GM12878 (cell line): Measurements from ENCODE around the gene TIPIN. TPM values are rescaled to one million over a fixed set of nuclear protein-coding genes. Genes with fewer than 3 reads are reported as not detected.

Experiments
- ATAC-seq: fragments of 200-7000 bp; cut with Tn5 transposase; 3 replicates; pipeline ENCODE4 v1.9.1; 2020; ENCODE audit warnings: mild to moderate bottlenecking, moderate library complexity
- BruUV-seq: library from RNA; stranded (reverse); fragments of 400-500 nt; replicated peaks from 2 replicates; lab custom pipeline; 2021; lab: Mats Ljungman, UMichigan
- CTCF ChIA-PET: fragments of 300-600 bp; sonication (Branson Sonifier 250); formaldehyde crosslinking; extraction: SDS; loops from one replicate; lab custom pipeline; 2021; ENCODE audit warnings: inconsistent platforms; lab: Yijun Ruan, JAX
- POLR2A ChIA-PET: fragments of 350-600 bp; formaldehyde crosslinking; extraction: SDS; loops from one replicate; lab custom pipeline; 2021; ENCODE audit warnings: inconsistent platforms; lab: Charles Lee
- RAD21 ChIA-PET: fragments of 300-600 bp; sonication (Branson Sonifier 250); formaldehyde crosslinking; loops from one replicate; lab custom pipeline; 2023; ENCODE audit warnings: antibody characterized with exemption; ENCODE audit not compliant: unreplicated experiment; lab: Charles Lee
- SMC1A ChIA-PET: fragments of 300-600 bp; sonication (Branson Sonifier 250); formaldehyde crosslinking; loops from one replicate; lab custom pipeline; 2023; ENCODE audit not compliant: unreplicated experiment, uncharacterized antibody; lab: Charles Lee
- DNase-seq: peaks from one replicate; pipeline ENCODE4 v3.0.0-alpha.2; 2011; ENCODE audit warnings: low read depth, low spot score
- FAIRE-seq: peaks from 3 replicates; lab custom pipeline; 2011; peaks lifted over from hg19 to GRCh38; lab: Jason Lieb, UNC
- H2AFZ ChIP-seq: 2 replicates; pipeline ENCODE4 v1.6.0; 2011; ENCODE audit warnings: low read depth, low read length, control low read depth; ENCODE audit not compliant: control insufficient read depth
- H3K27ac ChIP-seq: 2 replicates; pipeline ENCODE4 v1.5.1; 2011; ENCODE audit warnings: control low read depth; ENCODE audit not compliant: control insufficient read depth, insufficient read depth
- H3K27me3 ChIP-seq, 2 experiments: replicated peaks in 1 of 2; 2 replicates each; pipeline versions ENCODE4 v1.6.0 to v1.6.1; 2011; ENCODE audit warnings: low read length in 1 of 2; ENCODE audit not compliant: control insufficient read depth in 2 of 2, insufficient read depth in 2 of 2
- H3K36me3 ChIP-seq, 2 experiments: 2 replicates each; pipeline ENCODE4 v1.5.1; 2011; ENCODE audit warnings: low read length in 1 of 2; ENCODE audit not compliant: control insufficient read depth in 2 of 2, insufficient read depth in 2 of 2
- H3K4me1 ChIP-seq: 2 replicates; pipeline ENCODE4 v1.6.1; 2011; ENCODE audit warnings: mild to moderate bottlenecking, low read length, moderate library complexity, mixed read lengths; ENCODE audit not compliant: control insufficient read depth, insufficient read depth
- H3K4me2 ChIP-seq: 2 replicates; pipeline ENCODE4 v1.6.0; 2011; ENCODE audit warnings: control low read depth; ENCODE audit not compliant: control insufficient read depth, insufficient read depth
- H3K4me3 ChIP-seq: fragments of 200-600 bp; sonication (generic); 2 replicates; pipeline ENCODE4 v1.5.1; 2016
- H3K79me2 ChIP-seq: 2 replicates; pipeline ENCODE4 v1.6.0; 2011; ENCODE audit warnings: low read length; ENCODE audit not compliant: control insufficient read depth, insufficient read depth
- H3K9ac ChIP-seq: 2 replicates; pipeline ENCODE4 v1.8.0; 2011; ENCODE audit warnings: low read length, control low read depth, mixed read lengths; ENCODE audit not compliant: control insufficient read depth, insufficient read depth
- H3K9me3 ChIP-seq: replicated peaks from 3 replicates; pipeline ENCODE4 v1.5.1; 2011; ENCODE audit warnings: mild to moderate bottlenecking, low read length; ENCODE audit not compliant: control insufficient read depth, insufficient read depth
- H4K20me1 ChIP-seq: 2 replicates; pipeline ENCODE4 v1.6.0; 2011; ENCODE audit not compliant: control insufficient read depth, insufficient read depth
- BACH1 ChIP-seq: fragments of 450-650 bp; IDR thresholded peaks from 2 replicates; pipeline ENCODE4 v1.6.1; 2017; ENCODE audit warnings: mild to moderate bottlenecking, borderline replicate concordance
- BCL11A ChIP-seq: IDR thresholded peaks from 2 replicates; pipeline ENCODE4 v1.6.1; 2011; ENCODE audit warnings: low read depth, low read length
- ESRRA ChIP-seq: IDR thresholded peaks from 2 replicates; pipeline ENCODE4 v1.6.1; 2012; ENCODE audit warnings: mild to moderate bottlenecking, low read length, improper control_type of control experiment
- MYC ChIP-seq: IDR thresholded peaks from 2 replicates; pipeline ENCODE4 v1.6.1; 2011; ENCODE audit warnings: mild to moderate bottlenecking, low read length, moderate library complexity, inconsistent platforms; ENCODE audit not compliant: insufficient read depth, insufficient replicate concordance, insufficient read length, severe bottlenecking
- ZNF217 ChIP-seq: fragments of 450-650 bp; IDR thresholded peaks from 2 replicates; pipeline ENCODE4 v1.6.1; 2017; ENCODE audit warnings: antibody characterized with exemption, mild to moderate bottlenecking
- ZNF274 ChIP-seq: IDR thresholded peaks from one replicate; pipeline ENCODE4 v1.8.0; 2011; ENCODE audit not compliant: insufficient read length, insufficient read depth
- WGBS: methylation state at CpG from one replicate; pipeline ENCODE4 v1.1.6; 2016; ENCODE audit warnings: low lambda C conversion rate; ENCODE audit not compliant: insufficient replicate concordance, insufficient coverage; ENCODE audit errors: missing lambda C conversion rate; 5-methylcytosine and 5-hydroxymethylcytosine counted together
- in situ Hi-C: fragments of 300-500 bp; cut with MboI; formaldehyde crosslinking; loops from 9 replicates; pipeline ENCODE4 v1.14.3; 2018; ENCODE audit warnings: mixed read lengths
- intact Hi-C: fragments of 100-400 bp; cut with micrococcal nuclease; formaldehyde crosslinking; loops from one replicate; pipeline ENCODE4 v1.14.2; 2022; ENCODE audit not compliant: unreplicated experiment
- polyA plus RNA-seq, 11 experiments: library from polyadenylated mRNA; depleted of rRNA in 4 of 11; unstranded in 6 of 11; stranded (reverse) in 5 of 11; fragments of >200 nt; fragmentation: Nextera tagmentation in 4 of 11; fragmentation: Illumina TruSeq in 1 of 11; extraction: Ambion mirVana in 4 of 11; extraction: Trizol in 1 of 11; gene quantifications; 1 replicate in 1 of 11; 2 replicates in 10 of 11; pipeline versions ENCODE4 v1.2.1 to v1.2.3, GENCODE V29; 2011 to 2016; ENCODE audit warnings: inconsistent platforms in 2 of 11, missing spikeins in 2 of 11, low read depth in 1 of 11
- total RNA-seq, 4 experiments: library from RNA; depleted of rRNA in 3 of 4; stranded (reverse); fragments of >200 nt in 3 of 4; fragmentation: Illumina TruSeq in 1 of 4; extraction: Trizol in 1 of 4; gene quantifications; 2 replicates each; pipeline versions ENCODE4 v1.2.1 to v1.2.3, GENCODE V29; 2013 to 2021
- TF ChIP-seq, protein P1 (sequence below): fragments of 450-650 bp; formaldehyde crosslinking; IDR thresholded peaks from 2 replicates; pipeline ENCODE4 v1.5.0; 2022; ENCODE audit warnings: mild to moderate bottlenecking, missing genetic modification characterization
- TF ChIP-seq, protein P2 (sequence below): fragments of 150-350 bp; IDR thresholded peaks from 2 replicates; pipeline ENCODE4 v1.6.1; 2016; ENCODE audit warnings: low read depth, low read length
- TF ChIP-seq, protein P3 (sequence below), 3 experiments: IDR thresholded peaks in 2 of 3; conservative IDR thresholded peaks in 1 of 3; 2 replicates each; pipeline ENCODE4 v1.5.1; 2011; ENCODE audit warnings: low read depth in 3 of 3, low read length in 3 of 3, mild to moderate bottlenecking in 3 of 3, control low read depth in 2 of 3, moderate library complexity in 2 of 3, inconsistent platforms in 1 of 3, mixed read lengths in 1 of 3; ENCODE audit not compliant: control insufficient read depth in 2 of 3, insufficient read depth in 1 of 3; ENCODE audit errors: extremely low read depth in 1 of 3

The TIPIN gene
- total and polyA plus RNA-seq, 10 of the 15 experiments (the other 5 are each of a cell fraction or from before 2014, with no cell fraction given) = 21.1 to 69.2 (median 47.0) TPM

DNA sequence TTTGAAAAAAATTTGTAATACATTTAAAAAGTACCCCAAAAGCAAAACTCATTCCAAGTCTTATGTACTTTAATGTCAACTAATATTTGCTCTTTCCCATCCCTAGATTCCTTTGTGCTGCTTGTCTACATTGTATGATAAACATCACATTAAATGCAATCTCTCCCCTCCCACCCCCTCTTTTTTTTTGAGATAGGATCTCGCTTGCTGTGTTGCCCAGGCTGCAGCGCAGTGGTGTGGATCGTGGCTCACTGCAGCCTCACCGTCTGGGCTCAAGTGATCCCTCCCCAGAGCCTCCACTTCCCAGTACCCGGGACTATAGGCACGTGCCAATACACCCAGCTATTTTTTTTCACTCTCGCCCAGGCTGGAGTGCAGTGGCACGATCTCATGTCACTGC lies 42.8 kb upstream of the TIPIN start (continued):
- TF ChIP-seq, protein P1, sequence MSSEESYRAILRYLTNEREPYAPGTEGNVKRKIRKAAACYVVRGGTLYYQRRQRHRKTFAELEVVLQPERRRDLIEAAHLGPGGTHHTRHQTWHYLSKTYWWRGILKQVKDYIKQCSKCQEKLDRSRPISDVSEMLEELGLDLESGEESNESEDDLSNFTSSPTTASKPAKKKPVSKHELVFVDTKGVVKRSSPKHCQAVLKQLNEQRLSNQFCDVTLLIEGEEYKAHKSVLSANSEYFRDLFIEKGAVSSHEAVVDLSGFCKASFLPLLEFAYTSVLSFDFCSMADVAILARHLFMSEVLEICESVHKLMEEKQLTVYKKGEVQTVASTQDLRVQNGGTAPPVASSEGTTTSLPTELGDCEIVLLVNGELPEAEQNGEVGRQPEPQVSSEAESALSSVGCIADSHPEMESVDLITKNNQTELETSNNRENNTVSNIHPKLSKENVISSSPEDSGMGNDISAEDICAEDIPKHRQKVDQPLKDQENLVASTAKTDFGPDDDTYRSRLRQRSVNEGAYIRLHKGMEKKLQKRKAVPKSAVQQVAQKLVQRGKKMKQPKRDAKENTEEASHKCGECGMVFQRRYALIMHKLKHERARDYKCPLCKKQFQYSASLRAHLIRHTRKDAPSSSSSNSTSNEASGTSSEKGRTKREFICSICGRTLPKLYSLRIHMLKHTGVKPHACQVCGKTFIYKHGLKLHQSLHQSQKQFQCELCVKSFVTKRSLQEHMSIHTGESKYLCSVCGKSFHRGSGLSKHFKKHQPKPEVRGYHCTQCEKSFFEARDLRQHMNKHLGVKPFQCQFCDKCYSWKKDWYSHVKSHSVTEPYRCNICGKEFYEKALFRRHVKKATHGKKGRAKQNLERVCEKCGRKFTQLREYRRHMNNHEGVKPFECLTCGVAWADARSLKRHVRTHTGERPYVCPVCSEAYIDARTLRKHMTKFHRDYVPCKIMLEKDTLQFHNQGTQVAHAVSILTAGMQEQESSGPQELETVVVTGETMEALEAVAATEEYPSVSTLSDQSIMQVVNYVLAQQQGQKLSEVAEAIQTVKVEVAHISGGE (CRISPR knock-in tag) = no peak
- no peak for TF ChIP-seq BACH1

DNA sequence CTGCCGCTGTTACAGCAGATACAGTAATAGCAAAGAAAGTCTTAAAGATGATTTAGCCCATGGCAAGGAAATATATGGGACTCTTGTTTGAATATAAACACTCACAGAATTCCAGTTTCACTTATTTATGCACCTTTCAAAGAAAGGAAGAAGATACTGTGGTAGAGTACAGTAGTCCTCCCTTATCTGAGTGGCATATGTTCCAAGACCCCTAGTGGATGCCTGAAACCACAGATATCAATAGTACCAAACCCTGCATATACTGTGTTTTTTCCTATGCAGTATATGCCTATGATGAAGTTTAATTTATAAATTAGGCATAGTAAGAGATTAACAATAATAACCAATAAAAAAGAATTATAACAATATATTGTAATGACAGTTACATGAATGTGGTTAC lies 38.4 kb upstream of the TIPIN start:
- SMC1A ChIA-PET = interaction anchor here (0.7 to 6.8 kb wide), 4 partner anchors 9 to 102 kb away, joined by 3 to 53 read pairs (median 4); partner anchors contain the start of gene MAP2K1
- Histone ChIP-seq H3K27me3 (no peaks in the 10 kb centered on the region), H3K4me2 (peak overlapping the region; percentile 53), H3K79me2 (peaks cover 91% of the 10 kb centered on the region), H3K9ac (no peak overlapping the region), H3K4me3 (no peak overlapping the region), H3K4me1 (peaks cover 21% of the 10 kb centered on the region), H3K36me3 (peaks cover 2 to 14% of the 10 kb centered on the region in 2 experiments), H2AFZ (no peak overlapping the region), H4K20me1 (no peaks in the 10 kb centered on the region), H3K9me3 (no peaks in the 10 kb centered on the region), H3K27ac (0 out of 2 replicates have a peak overlapping the region, but pooled peaks have one; percentile 2)
- in situ Hi-C loops = no loop called here
- CTCF ChIA-PET = interaction anchor here (1.3 to 2.9 kb wide), 3 partner anchors 9 to 103 kb away, joined by 3 to 13 read pairs (median 7); partner anchors contain the start of gene SNAPC5
- intact Hi-C loops = no loop called here
- ATAC-seq (no peak), DNase-seq (no peak), FAIRE-seq (no peak)
- RAD21 ChIA-PET = interaction anchor here (0.9 to 2.5 kb wide), 3 partner anchors 10 to 78 kb away, joined by 4 to 8 read pairs (median 5); no protein-coding TSS in a partner anchor
- POLR2A ChIA-PET = interaction anchor here (0.6 to 9.7 kb wide), 6 partner anchors 8 to 689 kb away, joined by 3 to 120 read pairs (median 3); no protein-coding TSS in a partner anchor
- WGBS = 53% methylated on average over 1 of the region's 1 CpG
- BruUV-seq = no TSS peak
- TF ChIP-seq, protein P2, sequence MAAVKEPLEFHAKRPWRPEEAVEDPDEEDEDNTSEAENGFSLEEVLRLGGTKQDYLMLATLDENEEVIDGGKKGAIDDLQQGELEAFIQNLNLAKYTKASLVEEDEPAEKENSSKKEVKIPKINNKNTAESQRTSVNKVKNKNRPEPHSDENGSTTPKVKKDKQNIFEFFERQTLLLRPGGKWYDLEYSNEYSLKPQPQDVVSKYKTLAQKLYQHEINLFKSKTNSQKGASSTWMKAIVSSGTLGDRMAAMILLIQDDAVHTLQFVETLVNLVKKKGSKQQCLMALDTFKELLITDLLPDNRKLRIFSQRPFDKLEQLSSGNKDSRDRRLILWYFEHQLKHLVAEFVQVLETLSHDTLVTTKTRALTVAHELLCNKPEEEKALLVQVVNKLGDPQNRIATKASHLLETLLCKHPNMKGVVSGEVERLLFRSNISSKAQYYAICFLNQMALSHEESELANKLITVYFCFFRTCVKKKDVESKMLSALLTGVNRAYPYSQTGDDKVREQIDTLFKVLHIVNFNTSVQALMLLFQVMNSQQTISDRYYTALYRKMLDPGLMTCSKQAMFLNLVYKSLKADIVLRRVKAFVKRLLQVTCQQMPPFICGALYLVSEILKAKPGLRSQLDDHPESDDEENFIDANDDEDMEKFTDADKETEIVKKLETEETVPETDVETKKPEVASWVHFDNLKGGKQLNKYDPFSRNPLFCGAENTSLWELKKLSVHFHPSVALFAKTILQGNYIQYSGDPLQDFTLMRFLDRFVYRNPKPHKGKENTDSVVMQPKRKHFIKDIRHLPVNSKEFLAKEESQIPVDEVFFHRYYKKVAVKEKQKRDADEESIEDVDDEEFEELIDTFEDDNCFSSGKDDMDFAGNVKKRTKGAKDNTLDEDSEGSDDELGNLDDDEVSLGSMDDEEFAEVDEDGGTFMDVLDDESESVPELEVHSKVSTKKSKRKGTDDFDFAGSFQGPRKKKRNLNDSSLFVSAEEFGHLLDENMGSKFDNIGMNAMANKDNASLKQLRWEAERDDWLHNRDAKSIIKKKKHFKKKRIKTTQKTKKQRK = no peak
- no peak for TF ChIP-seq ZNF274
- TF ChIP-seq ESRRA = no peak
- TF ChIP-seq, protein P3, sequence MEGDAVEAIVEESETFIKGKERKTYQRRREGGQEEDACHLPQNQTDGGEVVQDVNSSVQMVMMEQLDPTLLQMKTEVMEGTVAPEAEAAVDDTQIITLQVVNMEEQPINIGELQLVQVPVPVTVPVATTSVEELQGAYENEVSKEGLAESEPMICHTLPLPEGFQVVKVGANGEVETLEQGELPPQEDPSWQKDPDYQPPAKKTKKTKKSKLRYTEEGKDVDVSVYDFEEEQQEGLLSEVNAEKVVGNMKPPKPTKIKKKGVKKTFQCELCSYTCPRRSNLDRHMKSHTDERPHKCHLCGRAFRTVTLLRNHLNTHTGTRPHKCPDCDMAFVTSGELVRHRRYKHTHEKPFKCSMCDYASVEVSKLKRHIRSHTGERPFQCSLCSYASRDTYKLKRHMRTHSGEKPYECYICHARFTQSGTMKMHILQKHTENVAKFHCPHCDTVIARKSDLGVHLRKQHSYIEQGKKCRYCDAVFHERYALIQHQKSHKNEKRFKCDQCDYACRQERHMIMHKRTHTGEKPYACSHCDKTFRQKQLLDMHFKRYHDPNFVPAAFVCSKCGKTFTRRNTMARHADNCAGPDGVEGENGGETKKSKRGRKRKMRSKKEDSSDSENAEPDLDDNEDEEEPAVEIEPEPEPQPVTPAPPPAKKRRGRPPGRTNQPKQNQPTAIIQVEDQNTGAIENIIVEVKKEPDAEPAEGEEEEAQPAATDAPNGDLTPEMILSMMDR (IDR thresholded peaks at IDR 0.05 in 2 of 3, conservative IDR thresholded peaks at IDR 0.05 in 1 of 3; ENCODE audit: control insufficient read depth in 2 of 3, extremely low read depth in 1 of 3, insufficient read depth in 1 of 3, low read depth in 3 of 3, low read length in 3 of 3) = no peak
- no peak for TF ChIP-seq MYC
- TF ChIP-seq BCL11A = no peak
- TF ChIP-seq ZNF217 = no peak
